Measurements from ENCODE around the gene CPEB1.

The CPEB1 gene

DNA sequence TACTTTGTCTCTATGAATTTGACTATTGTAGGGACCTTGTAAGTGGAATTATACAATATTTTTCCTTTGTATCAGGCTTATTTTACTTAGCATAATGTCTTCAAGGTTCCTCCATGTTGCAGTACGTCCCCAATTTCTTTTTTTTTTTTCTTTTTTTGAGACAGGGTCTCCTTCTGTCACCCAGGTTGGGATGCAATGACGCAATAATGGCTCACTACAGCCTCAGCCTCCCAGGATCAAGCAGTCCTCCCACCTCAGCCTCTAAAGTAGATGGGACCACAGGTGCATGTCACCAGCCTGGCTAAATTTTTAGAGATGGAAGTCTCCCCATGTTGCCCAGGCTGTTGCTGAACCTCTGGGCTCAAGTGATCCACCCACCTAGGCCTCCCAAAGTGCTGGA is 66.5 kb downstream of the CPEB1 start:
- no peak for DNase-seq

DNA sequence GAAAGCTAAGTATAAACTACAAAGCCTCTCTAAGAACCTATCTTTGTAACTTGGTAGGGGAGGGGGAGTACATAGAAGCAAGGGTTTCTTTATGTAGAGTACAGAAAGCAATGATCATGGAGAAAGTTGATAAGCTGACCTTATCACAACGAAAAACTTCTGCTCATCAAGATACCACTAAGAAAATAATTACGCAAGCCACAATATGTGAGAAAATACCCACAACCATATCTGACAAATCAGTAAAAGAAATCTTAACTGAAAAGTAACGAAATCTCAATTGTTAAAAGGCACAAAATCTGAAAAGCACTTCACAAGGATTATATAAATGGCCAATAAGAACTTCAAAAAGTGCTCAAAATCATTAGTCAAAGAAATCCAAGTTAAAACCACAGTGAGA is 71.8 kb downstream of the CPEB1 start:
- DNase-seq, result no peak

DNA sequence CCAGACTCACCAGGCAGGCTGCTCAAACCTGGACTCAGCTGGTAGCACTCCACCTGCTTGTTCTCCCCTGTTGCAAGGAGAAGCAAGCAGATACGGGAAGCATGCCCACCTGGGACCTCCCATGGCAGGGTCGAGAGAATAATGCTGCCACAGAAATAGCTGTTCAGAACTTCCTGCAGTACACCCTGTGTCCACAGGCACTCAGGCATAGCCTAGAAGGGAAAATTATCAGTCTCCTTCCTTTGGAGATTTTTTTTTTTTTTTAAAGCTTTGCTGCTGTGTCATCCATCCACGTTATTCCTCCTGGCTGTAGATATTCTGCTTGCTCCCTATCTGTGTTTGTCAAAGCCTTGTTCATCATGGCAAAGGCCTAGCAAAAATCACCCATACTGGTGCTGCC is 74.2 kb downstream of the CPEB1 start:
- no peak for DNase-seq

DNA sequence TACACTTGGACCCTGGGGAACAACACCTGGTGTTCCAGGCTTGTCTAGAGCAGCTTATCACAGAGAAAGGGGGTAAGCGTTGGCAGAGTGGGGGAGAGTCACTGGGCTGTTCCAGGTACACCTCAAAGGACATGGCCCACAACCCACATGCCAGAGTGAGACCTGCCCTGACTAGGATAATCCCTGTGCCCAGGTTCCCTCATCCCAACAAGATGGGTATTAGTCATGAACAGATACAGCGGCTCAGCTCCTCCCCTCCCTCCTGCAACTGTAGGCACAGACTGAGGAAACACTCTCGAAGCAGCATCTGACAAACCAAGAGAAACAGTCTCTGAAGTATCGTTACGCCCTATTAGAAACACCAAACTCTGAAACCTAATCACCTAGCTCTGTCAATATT is 74.9 kb downstream of the CPEB1 start:
- no peak for DNase-seq

DNA sequence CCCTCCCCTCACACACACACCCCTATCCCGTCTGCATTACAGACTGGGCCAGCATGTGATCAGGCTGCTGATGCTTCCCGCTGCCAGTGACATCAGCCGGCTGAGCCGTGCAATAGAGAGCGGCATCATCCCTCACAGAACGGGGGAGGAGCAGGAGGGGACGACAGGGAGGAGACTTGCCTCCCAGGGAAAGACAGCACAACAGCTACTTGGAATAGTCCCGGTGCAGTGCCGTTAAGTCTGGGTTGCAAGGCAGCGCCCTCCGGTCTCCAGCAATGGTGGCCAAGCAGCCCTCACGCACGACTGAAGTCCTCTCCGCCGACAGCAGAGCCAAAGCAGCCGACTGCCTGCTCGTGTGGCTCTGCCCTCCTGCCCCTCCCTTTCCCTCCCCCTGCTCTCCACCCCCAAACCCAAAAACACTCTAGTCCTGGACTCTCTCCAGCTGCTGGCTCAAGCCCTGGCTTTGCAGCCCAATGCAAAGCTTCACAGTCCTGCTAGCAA is 75.4 kb downstream of the CPEB1 start:
- DNase-seq, result peak; percentile 59 to 84

DNA sequence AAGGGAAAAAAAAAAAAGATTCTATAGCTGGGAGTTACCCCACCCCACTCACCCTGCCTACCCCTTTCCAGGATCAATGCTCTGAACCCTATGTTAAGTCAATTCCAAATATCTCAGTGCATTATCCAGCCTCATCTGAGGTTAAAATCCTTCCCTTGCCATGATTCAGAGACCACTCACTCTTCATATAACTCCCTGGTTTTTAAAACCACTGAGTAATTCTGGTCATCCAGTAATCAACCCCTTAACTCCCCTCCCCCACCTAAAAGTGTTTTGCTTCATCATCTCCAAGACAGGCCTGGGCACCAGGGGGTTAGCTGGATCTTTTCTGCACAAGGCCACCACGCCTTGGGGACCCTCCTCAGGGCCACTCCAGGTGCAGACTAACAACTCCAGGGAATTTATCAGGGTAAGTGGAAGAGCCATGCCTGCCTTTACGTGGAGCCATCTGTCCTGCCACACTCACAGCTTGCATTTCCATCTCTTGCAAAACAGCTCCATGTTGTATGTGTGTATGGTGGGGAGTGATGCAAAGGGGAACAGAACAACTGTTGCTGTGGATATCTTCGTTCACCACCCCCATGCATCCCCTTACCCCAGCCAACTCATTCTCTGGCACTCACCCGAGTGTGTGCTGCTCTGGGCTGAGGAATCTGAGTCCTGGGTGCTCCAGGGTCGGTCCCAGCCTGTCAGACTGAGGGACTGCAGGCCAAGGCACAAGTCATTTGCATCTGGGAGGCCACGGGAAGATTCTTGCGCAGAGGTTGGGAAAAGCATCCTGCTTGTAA is 76.2 kb downstream of the CPEB1 start:
- DNase-seq, result no peak

DNA sequence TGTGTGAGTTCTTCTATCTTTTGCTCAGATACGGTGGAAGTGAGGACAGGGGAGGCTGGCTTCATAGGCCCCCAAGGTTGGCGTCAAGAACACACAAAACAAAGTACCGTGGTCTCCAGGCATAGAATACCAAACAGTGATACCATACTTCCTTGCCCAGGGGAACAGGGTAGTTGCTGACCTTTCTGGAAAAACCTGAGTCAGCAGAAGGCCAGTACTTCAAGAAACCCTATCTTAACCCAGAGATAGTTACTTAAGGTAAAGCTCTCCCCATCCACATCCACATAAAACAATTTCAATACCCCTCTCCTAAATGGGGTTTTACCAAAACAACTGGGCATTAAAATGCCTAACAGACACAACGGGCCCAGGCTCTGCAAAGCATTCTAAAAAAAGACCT is 77.3 kb downstream of the CPEB1 start:
- DNase-seq, result no peak

DNA sequence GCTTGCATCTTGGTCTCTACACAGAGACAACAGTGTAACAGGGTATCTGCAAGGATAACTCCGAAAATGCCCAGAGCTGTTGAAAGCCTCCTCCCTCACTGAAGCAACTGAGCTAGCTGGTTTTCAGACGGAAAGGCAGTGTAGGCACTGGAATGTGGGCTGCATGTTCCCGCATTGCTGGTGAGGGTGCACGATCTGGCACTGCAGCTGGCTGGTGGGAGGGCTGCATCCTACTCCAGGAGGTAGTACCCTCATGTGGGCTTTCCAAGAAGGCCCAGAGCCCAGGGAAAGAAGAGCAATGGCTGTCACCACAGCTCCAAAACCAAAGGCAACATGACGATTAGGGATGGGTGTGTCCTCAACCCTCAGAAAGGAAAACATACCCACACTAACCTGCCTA is 78.2 kb downstream of the CPEB1 start:
- no peak for DNase-seq

DNA sequence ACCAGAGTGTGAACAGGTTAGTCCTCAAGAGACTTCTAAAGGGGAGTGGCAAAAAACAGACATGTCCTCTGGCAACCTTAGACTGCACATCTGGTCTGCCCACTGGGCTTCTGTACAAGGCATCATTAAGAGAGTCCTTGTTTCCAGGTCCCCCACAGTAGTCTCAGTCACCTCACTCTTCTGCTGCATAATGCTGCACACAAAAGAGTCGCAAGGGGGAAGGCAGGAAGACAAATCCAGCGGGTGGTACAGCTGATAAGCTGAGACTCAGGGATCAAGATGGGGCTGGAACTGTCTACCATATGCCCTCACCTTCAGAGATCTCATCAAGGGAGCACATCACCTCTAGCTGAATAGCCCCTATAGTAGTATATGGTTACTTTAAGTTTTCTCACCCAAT is 79.5 kb downstream of the CPEB1 start:
- no peak for DNase-seq

DNA sequence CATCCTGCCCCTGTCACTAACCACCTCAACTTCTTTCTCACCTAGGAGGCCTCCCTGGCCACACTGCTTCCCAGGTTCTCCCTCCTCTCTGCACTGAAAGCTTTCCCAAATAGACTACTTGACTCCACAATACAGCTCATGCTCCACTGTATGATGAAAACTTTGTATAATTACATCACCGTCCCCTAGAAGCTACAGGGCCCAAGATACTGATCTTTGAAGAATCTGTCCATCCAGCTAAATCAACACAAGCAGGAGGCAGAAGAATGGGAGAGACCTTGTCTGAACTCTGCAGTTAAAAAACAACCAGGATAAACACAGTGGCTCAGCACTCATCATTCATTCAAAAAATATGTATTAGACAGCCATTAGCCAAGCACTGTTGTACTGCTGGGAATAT is 80.5 kb downstream of the CPEB1 start:
- no peak for DNase-seq

DNA sequence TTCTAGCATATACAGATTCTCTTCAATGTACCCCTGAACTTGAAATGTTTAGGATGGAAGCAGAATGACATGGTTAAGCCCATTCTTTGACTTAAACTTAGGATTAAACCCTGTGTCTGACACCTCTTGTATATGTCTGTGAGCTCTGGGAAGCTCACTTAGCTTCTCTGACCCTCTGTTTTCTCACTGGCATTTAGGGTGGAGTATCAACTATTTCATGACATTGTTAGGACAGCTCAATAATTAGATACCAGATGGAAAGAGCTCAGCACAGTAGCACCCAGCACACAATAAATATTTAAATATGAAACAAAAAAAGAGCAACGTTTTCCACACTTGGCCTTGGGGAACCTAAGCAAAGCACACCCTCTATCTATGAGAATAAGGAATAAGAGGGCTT is 88.7 kb downstream of the CPEB1 start:
- DNase-seq, result no peak

DNA sequence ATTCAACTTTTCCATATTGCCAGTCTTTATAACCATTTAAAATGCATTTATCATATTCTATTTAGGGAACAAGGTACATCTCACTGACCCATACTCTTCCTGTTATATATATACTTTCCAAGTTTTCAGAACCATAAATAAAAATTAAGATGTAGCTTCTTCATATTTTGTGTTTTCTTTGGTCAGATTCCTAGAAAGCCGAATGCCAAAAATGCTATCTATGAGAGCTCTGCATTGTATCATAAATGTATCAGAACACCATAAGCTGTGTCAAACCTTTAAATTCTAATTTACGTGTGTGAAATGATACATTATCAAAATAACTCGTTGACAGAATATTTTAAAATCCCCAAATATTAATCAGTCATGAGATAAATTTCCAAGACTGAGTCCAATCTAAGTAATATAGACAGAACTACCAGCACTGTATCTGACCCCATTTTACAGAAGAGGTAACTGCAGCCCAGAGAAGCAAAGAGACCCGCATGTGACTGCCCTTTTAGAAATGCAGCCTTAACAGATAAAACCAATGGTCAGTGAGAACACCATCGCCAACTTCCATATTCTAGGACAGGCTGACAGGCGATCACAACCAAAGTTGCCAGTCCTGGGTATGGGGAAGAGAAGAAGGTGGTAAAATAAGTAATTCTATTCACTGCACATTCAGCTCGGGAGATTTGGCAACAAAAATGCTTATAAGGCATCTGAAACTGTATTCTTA is 90.7 kb downstream of the CPEB1 start:
- DNase-seq, result no peak

DNA sequence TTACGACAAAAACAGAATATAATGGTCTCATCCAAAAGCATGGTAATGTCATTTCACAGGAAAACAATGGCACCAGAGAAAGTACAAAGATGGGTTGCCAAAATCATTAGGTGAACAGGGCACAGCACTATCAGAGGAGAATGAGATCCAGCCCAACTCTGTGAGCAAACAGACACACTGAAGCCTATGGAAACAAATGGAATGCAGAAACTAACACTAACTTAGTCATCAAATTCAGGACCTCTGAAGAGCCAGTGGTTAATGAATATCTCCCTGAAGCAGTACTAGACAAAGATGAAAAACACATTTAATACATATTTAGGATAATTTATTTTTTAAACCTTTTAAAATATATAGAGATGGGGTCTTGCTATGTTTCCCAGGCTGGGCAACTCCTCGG is 92.3 kb downstream of the CPEB1 start:
- DNase-seq, result no peak

DNA sequence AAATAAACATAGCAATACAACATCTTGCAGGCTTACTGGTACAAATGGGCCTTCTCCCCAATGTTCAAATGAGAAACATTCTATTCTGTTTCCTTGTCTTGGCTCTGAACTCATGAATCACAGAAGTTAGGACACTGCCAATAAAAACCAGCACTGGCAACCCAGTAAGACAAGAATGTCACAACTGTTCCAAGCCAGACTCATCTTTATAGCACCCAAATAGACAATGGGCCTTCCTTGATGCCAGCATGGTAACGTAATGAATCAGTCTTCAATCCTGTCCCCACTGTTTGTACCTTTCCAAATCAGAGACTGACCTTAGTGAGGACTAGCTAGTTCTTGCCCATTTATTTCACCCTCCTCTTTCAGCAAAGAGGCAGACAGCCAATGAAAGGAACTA is 92.8 kb downstream of the CPEB1 start:
- no peak for DNase-seq

DNA sequence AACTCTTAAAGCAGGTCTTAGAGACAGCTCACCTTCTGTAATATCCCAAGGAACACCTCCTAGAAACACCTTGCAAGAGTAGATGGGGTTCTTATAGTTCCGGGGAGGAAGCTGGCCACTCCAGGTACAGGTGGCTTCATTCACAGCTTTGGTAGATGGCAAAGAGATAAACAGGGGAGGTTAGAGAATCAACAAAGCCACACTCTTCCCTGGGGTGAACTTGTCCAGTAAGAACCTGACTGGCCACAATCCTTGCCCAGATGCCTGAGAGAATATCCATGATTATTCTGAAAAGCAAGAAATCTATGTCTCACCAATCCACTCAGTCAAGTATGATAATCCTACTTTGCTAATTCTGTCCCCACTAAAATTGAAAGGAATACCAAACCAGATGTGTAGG is 93.3 kb downstream of the CPEB1 start:
- DNase-seq, result no peak

DNA sequence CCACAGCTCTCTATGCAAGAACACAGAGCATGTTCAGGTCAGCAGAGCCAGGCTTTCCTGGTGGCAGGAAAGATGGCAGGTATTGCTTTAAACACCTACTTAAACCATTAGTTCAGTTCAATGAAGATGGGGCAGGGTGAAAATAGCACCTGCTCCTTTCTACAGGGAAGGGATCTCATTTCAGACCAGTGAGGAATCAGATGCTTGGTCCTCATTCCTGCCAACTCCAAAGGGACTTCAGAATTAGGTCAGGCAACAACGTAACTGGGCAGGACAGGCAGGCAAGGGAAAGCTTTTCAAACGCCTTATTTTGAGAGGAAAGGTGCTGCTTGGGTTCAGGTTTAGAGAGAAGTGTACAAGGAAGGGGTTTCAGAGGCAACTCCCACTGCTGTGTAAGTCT is 94.3 kb downstream of the CPEB1 start:
- no peak for DNase-seq

DNA sequence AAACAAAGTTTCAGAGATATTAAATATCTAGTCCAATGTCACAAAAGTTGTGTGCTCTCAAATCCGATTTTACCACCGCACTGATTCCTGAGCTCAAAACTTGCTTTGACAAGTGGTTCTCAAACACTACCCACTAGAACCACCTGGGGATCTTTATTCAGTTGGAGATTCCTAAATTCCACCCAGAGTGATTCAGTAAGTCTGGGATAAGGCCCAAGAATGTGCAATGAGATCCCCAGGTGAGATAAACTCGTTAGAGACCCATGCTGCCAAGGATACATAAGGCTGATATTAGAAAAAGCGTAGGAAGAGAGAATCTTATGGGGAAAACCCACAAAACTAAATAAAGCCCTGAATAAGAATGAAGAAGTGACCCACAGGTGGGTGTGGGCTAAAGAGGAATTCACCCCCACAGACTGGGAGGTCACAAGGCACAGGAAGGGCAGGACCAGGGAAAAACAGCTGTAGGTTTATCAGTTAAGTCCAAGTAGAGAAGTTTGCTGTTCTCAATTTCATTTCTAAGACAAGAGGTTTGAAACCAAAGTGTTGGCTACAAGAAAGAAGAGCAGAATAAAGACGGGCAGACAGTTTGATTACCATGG is 95.4 kb downstream of the CPEB1 start:
- no peak for DNase-seq

DNA sequence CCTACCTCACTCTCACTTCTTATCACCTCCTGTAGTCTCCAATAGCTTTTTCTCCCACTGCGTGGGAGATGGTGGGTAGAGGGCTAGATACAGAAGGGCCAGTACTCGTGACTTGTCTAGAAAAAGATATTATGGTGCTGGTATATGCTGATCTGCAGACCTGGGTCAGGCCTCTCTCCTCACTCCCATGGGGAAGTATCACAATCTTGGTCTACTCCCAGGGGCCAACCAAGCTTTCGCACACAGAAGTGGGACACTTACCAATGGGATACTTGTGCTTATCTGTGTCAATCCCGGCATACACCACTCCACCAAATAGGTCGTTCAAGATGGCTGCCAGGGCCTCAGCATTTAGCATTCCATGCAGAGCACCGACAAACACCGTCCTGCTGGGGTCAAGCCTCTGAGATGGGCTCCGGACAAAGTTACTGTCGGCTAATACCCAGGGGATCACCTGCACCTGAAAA is 97.9 kb downstream of the CPEB1 start:
- DNase-seq, result no peak

DNA sequence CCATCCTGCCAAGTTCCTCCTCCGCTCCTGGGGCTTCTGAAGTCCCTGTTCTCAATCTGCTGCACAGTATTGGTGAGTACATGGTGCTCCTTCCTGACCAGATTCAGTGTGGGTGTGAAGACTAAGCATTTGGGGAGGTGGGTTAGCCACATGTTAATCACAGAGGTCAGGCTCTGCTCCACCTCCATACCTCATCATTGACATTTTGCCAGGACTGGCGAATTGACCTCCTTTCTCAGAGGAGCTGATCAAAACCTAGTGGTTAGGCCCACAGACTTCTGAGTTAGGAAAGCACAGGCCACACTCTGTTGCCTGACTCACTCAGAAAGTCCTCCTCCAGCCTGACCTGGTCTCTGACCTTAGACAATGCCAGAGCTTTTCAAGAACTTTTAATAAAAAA is 98.5 kb downstream of the CPEB1 start:
- no peak for DNase-seq

DNA sequence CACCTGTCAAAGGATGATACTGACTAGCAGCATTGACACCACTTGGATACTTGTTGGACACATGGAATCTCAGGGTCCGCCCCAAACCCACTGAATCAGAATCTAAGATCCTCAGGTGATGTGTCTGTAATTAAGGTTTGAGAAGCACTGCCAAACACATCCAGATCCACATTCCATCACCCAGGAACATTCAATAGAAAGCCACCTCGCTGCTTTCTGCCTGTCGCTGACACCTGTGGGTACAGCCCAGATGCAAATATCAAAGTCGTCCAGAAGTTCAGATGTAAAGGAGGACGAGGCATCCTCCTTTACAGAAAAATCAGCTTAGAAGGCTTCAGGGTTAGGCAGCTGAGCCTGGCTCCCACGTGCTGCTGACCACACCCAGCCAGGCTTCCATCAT is 101.7 kb downstream of the CPEB1 start:
- no peak for DNase-seq

DNA sequence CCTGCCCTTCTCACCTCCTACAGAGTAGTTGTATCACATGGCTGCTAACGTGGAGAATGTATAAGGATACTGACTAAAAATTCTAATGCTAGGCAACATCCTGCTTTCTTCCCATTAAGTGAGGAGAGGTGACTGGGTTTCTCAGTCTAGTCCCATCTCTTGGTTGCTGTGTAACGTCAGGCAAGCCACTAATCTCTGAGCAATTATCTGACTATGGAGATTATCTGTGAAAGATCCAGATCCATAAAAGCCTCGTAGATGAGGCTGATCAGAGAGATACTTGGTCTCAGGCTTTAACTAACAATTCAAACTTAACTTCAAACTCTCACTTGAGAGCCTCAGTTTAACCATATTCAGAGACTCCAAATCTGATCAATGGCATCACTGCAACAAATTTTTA is 102.2 kb downstream of the CPEB1 start:
- DNase-seq, result no peak

DNA sequence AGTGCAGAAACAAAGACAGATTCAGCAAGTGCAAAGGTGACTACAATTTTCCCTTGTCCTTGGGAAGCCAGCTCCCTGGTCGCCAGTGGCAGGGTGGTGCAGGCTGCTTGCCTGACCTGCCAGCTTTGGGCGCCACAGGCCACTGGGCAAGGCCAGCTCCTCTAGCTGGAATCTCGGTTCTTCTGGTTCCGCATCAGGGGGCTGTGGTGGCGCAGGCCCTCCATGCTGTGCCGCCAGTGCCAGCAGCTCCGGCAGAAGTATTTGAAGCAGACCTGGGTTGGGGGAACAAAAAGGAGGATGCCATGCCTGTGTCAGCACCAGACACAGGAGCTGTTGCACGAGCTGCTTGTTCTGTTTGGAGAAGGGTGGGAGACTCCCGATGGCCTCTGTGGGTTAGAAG is 102.7 kb downstream of the CPEB1 start:
- DNase-seq, result no peak

DNA sequence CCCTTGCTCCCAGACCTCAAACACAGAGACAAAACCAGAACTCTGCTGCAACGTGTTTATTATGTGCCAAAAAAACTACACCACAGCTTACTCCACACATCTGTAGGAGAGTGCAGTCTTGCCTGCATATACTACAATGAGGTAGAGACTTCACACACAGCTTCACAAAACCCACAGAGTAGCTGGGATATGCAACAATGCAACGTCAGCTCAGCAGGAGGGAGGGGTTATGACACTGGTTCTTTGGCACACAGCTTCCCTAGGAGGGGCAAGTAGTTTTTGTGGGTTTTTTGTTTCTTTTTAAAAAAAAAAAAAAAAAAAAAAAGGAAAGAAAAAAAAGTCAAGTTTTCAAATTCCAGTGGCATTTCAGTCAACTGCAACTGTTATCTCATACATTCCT is 104.0 kb downstream of the CPEB1 start:
- DNase-seq, result no peak

DNA sequence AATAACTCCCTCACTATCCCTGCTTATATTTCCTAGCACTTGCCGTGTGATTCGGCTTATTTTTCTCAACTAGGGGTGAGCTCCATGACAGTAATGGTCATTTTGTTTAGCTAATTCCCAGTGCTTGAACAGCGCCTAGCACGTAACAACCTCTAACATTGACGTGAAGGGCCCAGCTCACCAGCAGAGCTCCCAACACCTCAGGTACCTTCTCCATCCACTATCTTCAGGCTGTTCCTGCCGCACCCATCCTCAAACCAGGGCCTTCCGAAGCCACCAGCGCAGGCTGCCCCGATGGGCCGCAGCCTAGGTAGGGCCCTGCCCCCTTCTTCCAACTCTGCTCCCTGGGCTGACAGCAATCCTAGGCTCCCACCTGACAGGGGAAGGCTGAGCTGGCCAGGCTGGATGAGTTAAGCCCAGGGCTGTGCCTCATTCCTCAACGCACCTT is 106.2 kb downstream of the CPEB1 start:
- no peak for DNase-seq

Measured in NCI-H446 (cell line).